Neural crest cell (in vitro differentiated cells): ENCODE results near the gene DUSP10. TPM values are rescaled to one million over a fixed set of nuclear protein-coding genes. Genes with fewer than 3 reads are reported as not detected.

Experiments
- DNase-seq: peaks from one replicate; pipeline ENCODE4 v3.0.0; 2021; ENCODE audit warnings: low read depth, mixed read lengths, low spot score
- H3K27ac Mint-ChIP-seq: one replicate; pipeline ENCODE4 v1.8.0; 2021; ENCODE audit warnings: mild to moderate bottlenecking, mixed read lengths; ENCODE audit not compliant: unreplicated experiment
- H3K27me3 Mint-ChIP-seq: 2 replicates; pipeline ENCODE4 v1.8.0; 2021; ENCODE audit warnings: low read depth, mild to moderate bottlenecking, mixed read lengths
- H3K36me3 Mint-ChIP-seq: 2 replicates; pipeline ENCODE4 v1.8.0; 2021; ENCODE audit warnings: low read depth, mild to moderate bottlenecking, mixed read lengths
- H3K4me1 Mint-ChIP-seq: 2 replicates; pipeline ENCODE4 v1.8.0; 2021; ENCODE audit warnings: mixed read lengths
- H3K4me3 Mint-ChIP-seq: one replicate; pipeline ENCODE4 v1.8.0; 2021; ENCODE audit warnings: mild to moderate bottlenecking, mixed read lengths
- H3K9me3 Mint-ChIP-seq: 2 replicates; pipeline ENCODE4 v1.8.0; 2021; ENCODE audit warnings: mixed read lengths
- CTCF ChIP-seq: fragments of 200-600 bp; sonication (generic); conservative IDR thresholded peaks from 2 replicates; pipeline ENCODE4 v1.5.0; 2021; ENCODE audit warnings: antibody characterized with exemption, mild to moderate bottlenecking
- total RNA-seq: library from RNA; stranded (reverse); gene quantifications from 2 replicates; pipeline ENCODE4 v1.2.1, GENCODE V29; 2021

The DUSP10 gene
- total RNA-seq, 1 donor from 2014 or later, result 1.6 TPM

- H3K9me3 Mint-ChIP-seq, result no peaks in the 10 kb centered on the region
Observed at GRCh38 chr1:221670081-221670480, 71.8 kb downstream of the DUSP10 start.

GRCh38 chr1:221669441-221669840 lies 72.4 kb downstream of the DUSP10 start:
- H3K9me3 Mint-ChIP-seq, result no peaks in the 10 kb centered on the region
- no peaks in the 10 kb centered on the region for H3K36me3 Mint-ChIP-seq
- H3K27ac Mint-ChIP-seq, result no peak overlapping the region
- peaks cover 5% of the 10 kb centered on the region for H3K27me3 Mint-ChIP-seq
- H3K4me3 Mint-ChIP-seq, result no peak overlapping the region
- TF ChIP-seq CTCF, result no peak
- no peaks in the 10 kb centered on the region for H3K4me1 Mint-ChIP-seq
- no peak for DNase-seq

More at GRCh38 chr1:221670081-221670480, 71.8 kb downstream of the DUSP10 start:
- no peaks in the 10 kb centered on the region for H3K36me3 Mint-ChIP-seq
- TF ChIP-seq CTCF, result no peak
- no peak for DNase-seq
- H3K4me1 Mint-ChIP-seq, result no peaks in the 10 kb centered on the region
- no peak overlapping the region for H3K27ac Mint-ChIP-seq
- no peak overlapping the region for H3K4me3 Mint-ChIP-seq
- peaks cover 5% of the 10 kb centered on the region for H3K27me3 Mint-ChIP-seq

GRCh38 chr1:221667504-221667903 lies 74.4 kb downstream of the DUSP10 start:
- no peak overlapping the region for H3K4me3 Mint-ChIP-seq
- H3K4me1 Mint-ChIP-seq, result no peaks in the 10 kb centered on the region
- H3K27ac Mint-ChIP-seq, result no peak overlapping the region

GRCh38 chr1:221664253-221664652 lies 77.6 kb downstream of the DUSP10 start:
- no peak overlapping the region for H3K4me3 Mint-ChIP-seq
- H3K4me1 Mint-ChIP-seq, result no peaks in the 10 kb centered on the region
- H3K27ac Mint-ChIP-seq, result no peak overlapping the region
- no peak for TF ChIP-seq CTCF
- H3K9me3 Mint-ChIP-seq, result no peaks in the 10 kb centered on the region
- H3K36me3 Mint-ChIP-seq, result no peaks in the 10 kb centered on the region
- peaks cover 4% of the 10 kb centered on the region for H3K27me3 Mint-ChIP-seq
- DNase-seq, result no peak

More at GRCh38 chr1:221667504-221667903, 74.4 kb downstream of the DUSP10 start:
- Mint-ChIP-seq H3K36me3 (no peaks in the 10 kb centered on the region), H3K27me3 (peaks cover 5% of the 10 kb centered on the region), H3K9me3 (no peaks in the 10 kb centered on the region)
- no peak for DNase-seq
- TF ChIP-seq CTCF, result no peak

GRCh38 chr1:221663321-221663720 lies 78.6 kb downstream of the DUSP10 start:
- no peak for DNase-seq
- Mint-ChIP-seq H3K27ac (no peak overlapping the region), H3K36me3 (no peaks in the 10 kb centered on the region), H3K27me3 (no peaks in the 10 kb centered on the region), H3K4me3 (no peak overlapping the region), H3K9me3 (no peaks in the 10 kb centered on the region), H3K4me1 (no peaks in the 10 kb centered on the region)
- TF ChIP-seq CTCF, result no peak
